IPS-NIHi7 (cell line): ENCODE data around the gene SCPEP1.

Source experiments
- DNase-seq: peaks from one replicate; pipeline ENCODE4 v3.0.0; 2012; ENCODE audit warnings: mixed read lengths; ENCODE audit errors: extremely low spot score

Gene SCPEP1

DNA sequence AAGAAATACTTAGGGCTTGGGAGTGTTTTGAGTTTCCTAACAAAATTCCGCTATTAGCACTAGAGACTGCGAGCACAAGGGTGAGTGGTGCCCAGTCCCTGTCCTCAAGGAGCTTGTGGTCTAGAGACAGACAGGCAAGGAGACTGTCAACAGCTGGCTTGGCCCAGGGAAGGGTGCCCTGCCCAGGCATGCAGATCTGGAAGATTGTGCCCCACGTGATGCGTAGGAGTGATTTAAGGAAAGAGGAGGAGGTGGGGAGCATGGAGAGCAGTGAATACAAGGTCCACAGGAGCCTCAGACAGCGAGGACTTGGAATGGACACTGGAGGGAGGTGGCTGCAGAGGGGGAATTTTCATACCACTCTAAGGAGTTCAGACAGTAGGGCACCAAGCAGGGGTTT, 25.0 kb downstream of the SCPEP1 start:
- no peak for DNase-seq

DNA sequence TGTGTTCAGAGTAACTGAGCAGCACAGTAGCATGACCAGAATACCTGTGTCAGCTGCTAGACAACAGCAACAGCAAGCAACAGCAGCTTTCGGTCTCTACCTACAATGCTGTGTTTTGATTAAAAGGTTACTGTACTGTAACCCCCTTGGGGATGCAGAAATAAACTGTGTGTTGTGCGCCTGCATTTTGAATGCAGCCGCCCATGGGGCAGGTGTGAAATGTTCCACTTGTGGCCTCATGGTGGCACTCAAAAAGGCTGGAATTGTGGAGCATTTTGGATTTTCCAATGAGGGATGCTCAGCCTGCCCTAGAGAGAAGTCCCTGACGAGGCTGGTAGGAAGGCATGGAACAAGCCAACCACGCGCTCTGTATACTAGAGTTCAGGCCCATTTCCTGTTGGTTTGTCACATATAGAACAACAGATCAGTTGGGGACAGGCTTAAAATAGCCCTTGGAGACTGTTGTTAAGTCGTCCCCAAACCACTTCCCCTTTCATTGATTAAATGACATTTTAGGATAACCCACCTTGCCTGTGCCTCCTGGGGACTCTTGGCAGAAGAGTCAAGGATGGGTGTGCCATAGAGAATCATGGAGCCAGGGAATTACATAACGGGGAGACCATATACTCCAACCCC, 27.1 kb downstream of the SCPEP1 start:
- DNase-seq = peak; percentile 33

DNA sequence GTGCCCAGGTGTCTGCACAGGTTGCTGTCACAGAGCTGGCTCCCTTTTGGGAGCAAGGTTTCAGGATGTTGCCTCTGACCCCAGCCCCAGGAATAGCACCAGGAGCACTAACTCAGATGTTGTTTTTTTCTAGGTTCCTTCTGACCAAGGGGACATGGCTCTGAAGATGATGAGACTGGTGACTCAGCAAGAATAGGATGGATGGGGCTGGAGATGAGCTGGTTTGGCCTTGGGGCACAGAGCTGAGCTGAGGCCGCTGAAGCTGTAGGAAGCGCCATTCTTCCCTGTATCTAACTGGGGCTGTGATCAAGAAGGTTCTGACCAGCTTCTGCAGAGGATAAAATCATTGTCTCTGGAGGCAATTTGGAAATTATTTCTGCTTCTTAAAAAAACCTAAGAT, 28.1 kb downstream of the SCPEP1 start:
- peak; percentile 6 for DNase-seq

DNA sequence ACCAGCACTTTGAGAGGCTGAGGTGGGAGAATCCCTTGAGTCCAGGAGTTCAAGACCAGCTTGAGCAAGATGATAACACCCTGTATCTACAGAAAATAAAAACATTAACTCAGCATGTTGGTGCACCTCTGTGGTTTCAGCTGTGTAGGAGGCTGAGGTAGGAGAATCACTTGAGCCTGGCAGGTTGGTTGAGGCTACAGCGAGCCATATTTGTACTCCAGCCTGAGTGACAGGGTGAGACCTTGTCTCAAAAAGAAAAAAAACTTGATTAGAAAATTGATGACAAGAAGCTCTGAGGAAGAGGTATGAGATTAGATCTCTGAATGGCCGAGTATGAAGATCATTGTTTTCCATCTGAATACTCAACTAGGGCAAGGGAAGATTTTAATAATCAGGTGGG, 31.0 kb downstream of the SCPEP1 start:
- no peak for DNase-seq

DNA sequence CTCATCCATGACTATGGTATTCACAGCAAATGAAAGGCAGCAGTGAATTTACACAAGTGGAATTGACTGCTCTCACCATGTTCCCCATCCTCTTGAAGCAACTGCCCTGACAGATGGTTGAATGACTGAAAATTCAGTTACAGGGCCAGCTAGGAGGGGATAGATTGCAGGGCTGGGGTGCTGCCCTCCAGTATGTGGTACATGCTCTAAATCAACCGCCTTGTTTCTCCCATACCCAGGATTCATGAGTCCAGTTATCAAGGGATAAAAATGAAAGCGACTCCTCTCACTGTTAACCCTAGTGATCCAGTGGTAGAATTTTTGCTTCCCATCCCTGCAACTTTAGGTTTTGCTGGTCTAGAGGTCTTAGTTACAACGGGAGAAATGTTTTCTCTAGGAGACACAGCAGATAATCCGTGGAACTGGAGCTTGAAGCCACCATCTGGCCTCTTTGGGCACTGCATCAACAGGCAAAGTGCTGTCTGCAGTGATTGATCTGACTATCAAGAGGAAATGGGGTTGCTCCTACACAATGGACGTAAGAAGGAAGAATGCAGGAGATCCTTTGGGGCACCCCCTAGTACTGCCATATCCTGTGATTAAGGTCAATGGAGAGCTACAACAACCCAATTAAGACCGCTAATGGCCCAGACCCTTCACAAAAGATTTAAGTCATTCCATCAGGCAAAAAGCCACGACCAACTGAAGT, 32.0 kb downstream of the SCPEP1 start:
- DNase-seq = peak; percentile 78

DNA sequence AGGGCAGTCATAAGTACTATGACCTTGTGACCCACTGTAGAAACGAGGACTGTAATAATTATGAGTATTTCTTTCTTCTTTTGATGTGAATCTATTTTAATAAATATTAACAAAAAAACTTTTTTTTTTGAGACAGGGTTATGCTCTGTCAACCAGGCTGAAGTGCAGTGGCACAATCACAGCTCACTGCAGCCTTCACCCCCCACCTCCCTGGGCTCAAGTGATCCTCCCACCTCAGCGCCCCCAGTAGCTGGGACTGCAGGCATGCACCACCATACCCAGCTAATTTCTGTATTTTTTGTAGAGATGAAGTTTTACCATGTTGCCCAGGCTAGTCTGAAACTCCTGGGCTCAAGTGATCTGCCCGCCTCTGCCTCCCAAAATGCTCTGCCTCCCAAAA, 32.6 kb downstream of the SCPEP1 start:
- DNase-seq = no peak

DNA sequence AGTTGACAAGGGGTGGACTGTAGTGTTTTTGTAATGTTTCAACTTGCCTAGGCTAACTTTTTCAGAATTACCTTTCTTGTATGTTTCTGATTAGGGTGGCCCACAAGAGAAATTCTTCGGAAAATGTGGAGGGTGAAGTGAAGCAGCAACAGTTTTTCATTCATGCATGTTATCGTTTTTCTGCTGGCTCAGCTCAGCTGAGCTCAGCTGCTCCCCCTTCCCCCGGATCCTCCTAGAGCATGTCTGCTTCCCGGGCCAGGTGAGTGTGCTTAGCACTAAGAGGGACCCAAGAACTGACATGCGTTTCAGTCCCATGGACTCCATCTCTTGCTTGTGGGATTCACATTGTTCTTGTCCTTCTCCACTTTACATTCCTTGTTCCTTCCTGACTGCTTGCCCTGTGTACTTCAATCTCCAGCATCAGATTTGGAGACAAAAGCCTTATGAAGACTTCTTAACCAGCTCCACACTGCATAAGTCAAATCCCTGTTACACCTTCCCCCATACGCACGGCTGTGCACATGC, 33.6 kb downstream of the SCPEP1 start:
- DNase-seq = no peak

DNA sequence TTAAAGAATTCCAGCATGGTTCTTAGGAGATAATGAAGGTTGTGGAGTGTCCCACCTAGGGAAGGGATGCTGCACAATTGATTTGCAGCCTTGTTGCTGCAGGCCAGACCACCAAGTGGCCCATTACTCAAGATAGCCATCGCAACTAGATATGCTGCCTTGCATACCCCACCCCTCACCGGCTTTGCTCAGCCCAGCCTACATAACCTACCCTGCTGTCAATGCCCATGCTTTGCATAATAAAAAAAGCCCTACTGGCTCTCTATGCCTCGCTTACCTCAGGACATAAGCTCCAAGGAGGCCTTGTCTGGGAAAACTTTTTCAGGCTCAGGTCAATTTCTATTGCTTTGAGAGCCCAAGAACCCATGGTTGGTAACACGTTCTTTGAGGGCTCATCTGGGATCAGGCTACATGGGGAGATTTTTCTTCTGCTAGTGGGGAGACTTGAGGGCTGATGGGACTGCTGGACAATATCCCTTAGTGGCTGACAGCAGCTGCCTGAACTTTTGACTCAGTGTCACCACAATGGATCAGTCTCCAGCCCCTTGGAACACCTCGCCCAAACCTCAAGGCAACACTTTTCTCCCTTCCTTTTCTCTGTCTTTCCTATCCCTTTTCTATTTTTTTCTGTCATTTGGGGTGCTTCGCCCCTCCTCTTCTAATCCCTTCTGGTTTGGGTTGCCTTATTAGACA, 38.3 kb downstream of the SCPEP1 start:
- peak; percentile 20 for DNase-seq

DNA sequence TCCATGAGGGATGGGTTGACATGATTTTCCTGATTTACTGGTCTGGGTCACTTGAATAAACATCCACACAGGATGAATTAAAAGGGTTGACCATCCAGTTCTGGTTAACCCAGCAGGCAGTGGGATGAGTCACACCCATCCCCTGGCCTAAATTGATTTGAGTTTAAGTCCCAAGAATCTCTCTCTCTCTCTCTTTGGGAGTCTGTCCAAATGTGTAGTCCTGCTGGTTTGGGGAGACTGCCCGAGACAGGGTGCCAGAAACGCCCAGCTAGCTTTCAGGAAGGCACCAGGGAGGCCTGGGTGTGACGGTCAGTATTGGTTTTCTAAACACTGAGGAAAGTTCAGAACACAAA, 38.8 kb downstream of the SCPEP1 start:
- DNase-seq = no peak

DNA sequence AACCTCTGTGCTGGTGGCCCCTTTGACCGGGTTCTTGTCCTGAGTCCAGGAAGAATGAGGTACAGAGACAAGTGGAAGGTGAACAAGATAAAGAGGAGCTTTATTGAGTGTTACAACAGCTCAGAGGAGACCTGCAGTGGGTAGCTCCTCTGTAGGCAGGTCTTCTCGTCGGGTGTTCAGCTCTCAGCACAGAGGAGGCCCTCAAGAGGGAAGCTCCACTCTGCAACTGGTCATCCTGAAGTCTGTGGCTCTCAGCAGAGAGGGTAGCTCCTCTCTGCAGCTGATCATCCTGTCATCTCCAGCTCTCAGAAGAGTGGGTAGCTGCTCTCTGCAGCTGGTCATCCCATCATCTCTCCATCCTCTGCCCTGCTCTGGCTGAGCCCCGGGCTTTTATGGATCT, 39.7 kb downstream of the SCPEP1 start:
- DNase-seq = no peak

DNA sequence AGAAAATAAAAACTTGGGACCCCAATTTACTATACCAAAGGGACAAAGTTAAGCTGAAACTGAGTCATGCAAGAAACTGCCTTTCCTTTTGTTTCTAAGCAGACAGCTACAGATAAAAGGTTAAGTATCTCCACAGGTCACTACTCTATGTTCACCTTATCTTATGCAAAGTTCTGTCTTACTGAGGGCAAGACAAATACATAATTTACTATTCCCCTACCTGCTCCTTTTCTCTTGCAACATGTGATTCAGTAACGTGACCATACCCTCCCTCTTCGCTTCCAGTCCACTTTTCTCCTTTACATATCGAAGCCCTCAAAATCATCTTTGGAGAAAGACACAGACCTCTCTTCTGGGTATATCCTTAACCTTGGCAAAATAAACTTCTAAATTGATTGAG, 42.3 kb downstream of the SCPEP1 start:
- no peak for DNase-seq

DNA sequence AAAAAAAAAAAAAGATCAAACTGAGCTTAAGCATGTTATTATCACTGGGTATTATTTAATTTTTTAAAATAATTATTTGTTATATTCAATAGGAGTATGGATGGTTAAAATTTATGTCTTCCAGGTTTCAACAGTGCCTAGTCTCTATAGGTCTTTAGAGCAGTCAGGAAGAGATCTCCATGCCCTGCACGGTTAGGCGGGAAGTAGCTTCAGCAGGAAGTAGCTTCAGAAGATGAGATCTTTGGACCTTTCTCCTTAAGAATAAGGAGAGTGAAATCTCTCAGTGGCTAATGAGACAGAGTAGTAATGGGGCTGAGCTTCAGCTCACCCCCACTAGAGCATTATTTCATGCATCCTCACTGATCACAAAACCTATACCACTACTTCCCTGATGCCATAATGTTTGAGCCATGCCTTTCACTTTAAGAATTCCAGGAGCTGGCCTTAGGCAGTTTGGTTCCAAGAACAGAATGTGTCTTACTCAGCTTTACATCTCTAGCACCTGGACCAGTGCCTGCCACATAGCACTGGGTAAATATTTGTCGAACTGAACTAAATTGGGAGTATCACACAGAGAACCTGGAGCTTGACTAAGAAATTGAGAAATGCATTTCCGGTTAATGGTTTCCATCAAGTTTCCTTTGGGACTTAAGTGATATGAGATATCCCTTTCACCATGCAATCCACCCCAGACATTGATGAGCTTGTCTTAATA, 43.5 kb downstream of the SCPEP1 start:
- DNase-seq = peak; percentile 1

DNA sequence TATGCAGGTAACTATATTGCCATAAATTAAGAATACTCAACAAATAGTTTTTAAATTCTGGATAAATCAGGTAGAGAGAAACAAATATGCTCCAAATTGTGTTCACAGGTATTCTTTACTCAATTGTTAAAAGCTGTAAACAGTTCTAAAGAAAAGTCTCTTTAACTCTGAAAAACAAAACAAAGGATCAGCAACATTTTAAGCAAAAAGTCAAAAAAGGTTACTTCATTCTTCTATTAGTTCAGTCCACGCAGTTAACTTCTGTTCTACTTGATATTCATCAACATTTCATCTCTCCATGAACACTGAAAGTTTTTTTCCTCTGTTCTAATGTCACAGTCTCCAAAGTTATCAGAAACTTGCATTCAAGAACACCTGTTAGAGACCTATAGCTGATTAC, 47.9 kb downstream of the SCPEP1 start:
- DNase-seq = no peak

DNA sequence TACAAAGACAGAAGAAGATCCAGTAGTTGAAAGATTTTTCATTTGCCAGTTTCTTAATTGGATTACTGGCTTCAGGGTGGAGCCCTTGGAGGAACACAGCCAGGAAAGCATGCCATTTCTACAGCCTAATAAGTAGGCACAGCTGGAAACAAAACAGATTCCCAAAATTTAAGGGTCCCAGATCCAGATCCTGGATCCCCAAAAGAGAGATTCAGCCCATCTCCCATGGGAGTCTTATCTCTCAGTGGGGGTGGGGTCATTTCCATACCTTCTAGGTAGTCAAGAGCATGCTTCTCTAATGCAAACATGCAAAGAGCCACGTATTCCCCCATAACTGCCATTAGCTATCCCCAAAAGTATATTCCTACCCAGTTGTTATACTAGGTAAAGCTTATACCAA, 49.9 kb downstream of the SCPEP1 start:
- no peak for DNase-seq

DNA sequence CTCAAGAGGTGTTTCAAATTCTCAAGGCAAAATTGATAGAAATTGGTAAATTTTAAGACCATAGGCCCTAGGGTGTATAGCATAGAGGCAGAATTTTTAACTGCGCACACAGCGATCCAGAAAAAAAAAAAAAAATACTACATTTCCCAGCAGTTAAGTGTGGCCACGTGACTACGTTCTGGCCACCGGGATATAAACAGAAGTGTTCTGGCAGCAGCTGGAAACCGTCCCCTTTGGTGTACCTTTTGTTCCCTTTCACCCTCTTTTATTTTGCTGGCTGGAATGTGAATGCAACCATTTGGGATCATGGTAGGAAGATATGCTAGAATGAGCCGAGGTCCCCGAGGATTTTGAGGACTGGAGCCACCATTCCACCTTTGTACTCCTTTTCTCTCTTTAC, 54.4 kb downstream of the SCPEP1 start:
- no peak for DNase-seq

DNA sequence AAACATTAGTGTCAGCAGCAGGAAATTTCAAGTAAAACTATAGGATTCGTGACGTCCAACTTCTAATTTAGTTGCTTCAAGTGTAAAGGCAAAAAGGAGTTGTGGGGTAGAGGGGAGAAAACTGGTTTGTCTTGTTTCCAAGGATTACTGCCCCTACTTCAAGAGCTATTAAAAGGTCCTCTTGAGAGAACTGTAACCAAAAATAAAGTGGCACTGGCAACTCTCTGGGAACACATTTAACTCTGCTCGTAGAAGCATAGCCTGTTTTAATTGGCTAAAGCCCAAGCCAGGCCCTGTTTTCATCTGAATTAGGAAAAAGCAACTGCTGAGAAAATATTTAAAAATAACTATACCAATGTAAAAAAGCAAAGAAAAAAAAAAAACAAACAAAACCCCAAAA, 55.4 kb downstream of the SCPEP1 start:
- no peak for DNase-seq

DNA sequence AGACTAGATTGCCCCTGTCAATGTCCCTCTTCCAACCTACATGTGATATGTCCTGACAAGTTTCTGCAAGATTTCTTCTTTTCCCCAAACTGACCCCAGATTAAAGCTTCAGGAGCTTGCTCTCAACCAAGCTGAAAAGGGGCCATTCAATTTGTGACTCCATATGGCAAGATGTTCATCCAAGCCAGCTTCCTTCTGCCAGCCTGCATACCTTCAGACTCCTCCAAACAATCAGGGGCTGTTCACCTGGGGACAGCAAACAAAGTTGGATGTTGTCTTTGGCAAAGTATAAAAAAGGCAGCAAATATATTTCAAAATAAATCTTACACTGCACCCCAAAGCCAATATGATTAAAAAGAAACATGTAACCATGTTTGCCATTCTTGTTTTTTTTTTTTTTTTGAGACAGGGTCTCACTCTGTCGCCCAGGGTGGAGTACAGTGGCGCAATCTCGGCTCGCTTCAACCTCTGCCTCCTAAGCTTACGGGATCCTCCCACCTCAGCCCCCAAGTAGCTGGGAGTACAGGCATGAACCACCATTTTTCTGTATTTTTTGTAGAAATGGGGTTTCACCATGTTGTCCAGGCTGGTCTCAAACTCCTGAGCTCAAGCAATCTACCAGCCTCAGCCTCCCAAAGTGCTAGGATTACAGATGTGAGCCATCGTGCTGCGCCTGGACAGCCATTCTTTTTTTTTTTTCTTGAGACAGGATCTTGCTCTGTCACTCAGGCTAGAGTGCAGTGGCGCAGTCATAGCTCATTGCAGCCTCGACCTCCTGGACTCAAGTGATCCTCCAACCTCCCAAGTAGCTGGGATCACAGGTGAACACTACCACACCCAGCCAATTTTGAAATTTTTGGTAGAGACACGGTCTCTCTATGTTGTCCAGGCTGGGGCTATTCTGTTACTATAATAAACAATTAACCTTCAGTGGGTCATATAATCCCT, 57.1 kb downstream of the SCPEP1 start:
- no peak for DNase-seq

DNA sequence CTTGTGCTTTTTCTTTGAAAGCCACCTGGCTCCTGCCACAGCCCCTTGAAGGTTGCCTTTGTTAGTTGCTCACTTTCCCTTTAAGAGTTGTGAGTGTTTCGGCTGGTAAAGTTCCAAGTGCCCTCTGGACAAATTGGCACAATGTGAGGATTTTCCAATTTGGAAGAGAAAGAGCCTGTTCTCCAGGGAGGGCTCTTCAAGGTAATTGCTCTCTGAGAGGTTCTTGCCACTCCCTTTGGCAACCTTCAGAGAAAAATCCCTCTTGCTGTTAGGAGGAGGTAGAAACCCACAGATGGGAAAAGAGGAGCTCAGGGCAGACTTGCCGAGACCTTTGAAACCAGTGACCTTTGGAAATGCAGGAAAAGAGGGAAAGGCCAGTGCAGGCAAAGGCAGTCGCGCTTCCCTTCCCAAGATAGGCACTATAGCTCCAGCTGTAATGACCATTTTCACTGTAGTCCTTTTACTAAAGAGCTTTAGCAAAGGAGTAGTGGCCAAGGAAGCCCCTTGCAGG, 58.1 kb downstream of the SCPEP1 start:
- no peak for DNase-seq

DNA sequence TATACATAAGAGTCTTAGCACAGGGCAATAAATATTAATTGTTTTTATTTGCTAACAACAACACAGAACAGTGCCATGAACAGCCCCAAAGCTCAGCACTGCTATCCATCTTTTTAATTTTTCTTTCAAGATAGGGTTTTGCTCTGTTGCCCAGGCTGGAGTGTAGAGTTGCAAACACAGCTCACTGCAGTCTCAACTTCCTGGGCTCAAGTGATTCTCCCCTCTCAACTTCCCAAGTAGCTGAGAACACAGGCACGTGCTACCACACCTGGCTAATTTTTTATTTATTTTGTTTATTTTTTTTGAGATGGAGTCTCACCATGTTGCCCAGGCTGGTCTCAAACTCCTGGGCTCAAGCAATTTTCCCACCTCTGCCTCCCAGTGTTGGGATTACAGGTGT, 59.5 kb downstream of the SCPEP1 start:
- DNase-seq = no peak

DNA sequence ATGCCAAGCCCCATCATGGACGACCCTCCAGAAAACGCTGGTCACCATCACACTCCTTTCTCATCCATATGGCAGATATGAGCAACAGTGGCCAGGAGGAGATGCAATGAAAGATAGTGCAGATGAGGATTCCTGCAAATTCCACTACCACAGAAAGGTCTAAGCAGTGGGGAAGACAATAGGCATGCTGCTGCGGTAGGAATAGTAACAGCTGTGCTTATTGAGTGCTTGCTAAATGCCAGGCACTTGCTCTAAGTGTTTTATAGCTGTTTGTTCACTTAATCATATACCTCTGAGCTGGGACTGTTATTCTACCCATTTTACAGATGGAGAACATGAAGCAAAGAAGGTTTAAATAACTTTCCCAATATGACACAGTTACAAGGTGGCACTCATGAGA, 60.6 kb downstream of the SCPEP1 start:
- DNase-seq = no peak

DNA sequence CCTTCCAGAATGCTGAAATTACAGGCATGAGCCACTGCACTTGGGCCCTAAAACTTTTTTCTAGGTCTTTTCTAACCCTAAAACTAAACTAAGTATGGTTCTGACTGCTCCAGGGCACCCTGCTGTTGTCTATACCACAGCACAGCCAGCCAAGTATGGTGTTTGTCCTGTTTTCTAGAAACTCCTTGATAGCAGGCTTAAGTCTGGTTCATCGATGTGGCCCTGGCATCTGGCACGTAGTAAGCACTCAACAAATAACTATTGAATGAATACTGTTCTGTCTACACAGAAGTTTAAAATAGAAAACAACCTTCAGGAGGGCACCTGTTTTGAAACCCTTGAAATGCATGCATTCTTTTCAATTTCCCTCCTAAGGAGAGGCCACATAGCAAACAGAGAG, 62.6 kb downstream of the SCPEP1 start:
- no peak for DNase-seq
